ENCODE results near the gene DCLK1.

GRCh38 chr13:35797991-35798390, 333.2 kb downstream of the DCLK1 start:
- TF ChIP-seq, protein P1, sequence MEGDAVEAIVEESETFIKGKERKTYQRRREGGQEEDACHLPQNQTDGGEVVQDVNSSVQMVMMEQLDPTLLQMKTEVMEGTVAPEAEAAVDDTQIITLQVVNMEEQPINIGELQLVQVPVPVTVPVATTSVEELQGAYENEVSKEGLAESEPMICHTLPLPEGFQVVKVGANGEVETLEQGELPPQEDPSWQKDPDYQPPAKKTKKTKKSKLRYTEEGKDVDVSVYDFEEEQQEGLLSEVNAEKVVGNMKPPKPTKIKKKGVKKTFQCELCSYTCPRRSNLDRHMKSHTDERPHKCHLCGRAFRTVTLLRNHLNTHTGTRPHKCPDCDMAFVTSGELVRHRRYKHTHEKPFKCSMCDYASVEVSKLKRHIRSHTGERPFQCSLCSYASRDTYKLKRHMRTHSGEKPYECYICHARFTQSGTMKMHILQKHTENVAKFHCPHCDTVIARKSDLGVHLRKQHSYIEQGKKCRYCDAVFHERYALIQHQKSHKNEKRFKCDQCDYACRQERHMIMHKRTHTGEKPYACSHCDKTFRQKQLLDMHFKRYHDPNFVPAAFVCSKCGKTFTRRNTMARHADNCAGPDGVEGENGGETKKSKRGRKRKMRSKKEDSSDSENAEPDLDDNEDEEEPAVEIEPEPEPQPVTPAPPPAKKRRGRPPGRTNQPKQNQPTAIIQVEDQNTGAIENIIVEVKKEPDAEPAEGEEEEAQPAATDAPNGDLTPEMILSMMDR (IDR thresholded peaks at IDR 0.05 in 2 of 3, conservative IDR thresholded peaks at IDR 0.05 in 1 of 3; ENCODE audit: control insufficient read depth in 2 of 3, extremely low read depth in 1 of 3, insufficient read depth in 1 of 3, low read depth in 3 of 3, low read length in 3 of 3), result no peak
- no peak for TF ChIP-seq SMC3 (IDR thresholded peaks at IDR 0.05; ENCODE audit: borderline replicate concordance, low read length)
- TF ChIP-seq EZH2 (IDR thresholded peaks at IDR 0.05; ENCODE audit: borderline replicate concordance, control insufficient read depth, low read depth, low read length), result no peak
- no peak for TF ChIP-seq EP300 (IDR thresholded peaks at IDR 0.05; ENCODE audit: borderline replicate concordance in 1 of 2, control insufficient read depth in 1 of 2, low read depth in 2 of 2, low read length in 2 of 2)
- no peak for TF ChIP-seq MYC (IDR thresholded peaks at IDR 0.05; ENCODE audit: insufficient read depth, insufficient read length, insufficient replicate concordance, low read length, severe bottlenecking)
- TF ChIP-seq BCLAF1 (IDR thresholded peaks at IDR 0.05), result no peak
- TF ChIP-seq JUND (IDR thresholded peaks at IDR 0.05; ENCODE audit: low read depth, low read length), result no peak
- no peak for TF ChIP-seq RAD51 (IDR thresholded peaks at IDR 0.05)
- no peak for TF ChIP-seq TCF12 (IDR thresholded peaks at IDR 0.05; ENCODE audit: low read depth, low read length)
- TF ChIP-seq CHD2 (IDR thresholded peaks at IDR 0.05; ENCODE audit: borderline replicate concordance, low read depth, low read length), result no peak
- no peak for TF ChIP-seq GATAD2B (conservative IDR thresholded peaks at IDR 0.05; ENCODE audit: low read depth)
- no peak for TF ChIP-seq NRF1 (conservative IDR thresholded peaks at IDR 0.05; ENCODE audit: low read depth, low read length)
